ENCODE results near the gene KLRG1.

DNA sequence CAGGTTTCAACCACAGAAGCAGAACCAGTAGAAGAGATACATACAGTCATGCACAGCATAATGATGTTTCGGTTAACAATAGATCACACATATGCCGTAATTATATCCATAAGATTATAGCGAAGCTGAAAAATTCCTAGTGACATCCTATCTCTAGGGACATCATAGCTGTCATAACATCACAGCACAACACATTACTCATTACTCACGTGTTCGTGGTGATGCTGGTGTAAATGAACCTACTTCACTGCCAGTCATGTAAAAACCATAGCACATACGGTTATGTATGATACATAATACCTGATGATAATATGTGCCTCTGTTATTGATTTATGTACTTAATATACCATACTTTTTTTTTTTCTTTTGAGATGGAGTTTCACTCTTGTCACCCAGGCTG is 44.7 kb downstream of the KLRG1 start:
- TF ChIP-seq EZH2 (IDR thresholded peaks at IDR 0.05; ENCODE audit: borderline replicate concordance): no peak
- TF ChIP-seq, protein P1, sequence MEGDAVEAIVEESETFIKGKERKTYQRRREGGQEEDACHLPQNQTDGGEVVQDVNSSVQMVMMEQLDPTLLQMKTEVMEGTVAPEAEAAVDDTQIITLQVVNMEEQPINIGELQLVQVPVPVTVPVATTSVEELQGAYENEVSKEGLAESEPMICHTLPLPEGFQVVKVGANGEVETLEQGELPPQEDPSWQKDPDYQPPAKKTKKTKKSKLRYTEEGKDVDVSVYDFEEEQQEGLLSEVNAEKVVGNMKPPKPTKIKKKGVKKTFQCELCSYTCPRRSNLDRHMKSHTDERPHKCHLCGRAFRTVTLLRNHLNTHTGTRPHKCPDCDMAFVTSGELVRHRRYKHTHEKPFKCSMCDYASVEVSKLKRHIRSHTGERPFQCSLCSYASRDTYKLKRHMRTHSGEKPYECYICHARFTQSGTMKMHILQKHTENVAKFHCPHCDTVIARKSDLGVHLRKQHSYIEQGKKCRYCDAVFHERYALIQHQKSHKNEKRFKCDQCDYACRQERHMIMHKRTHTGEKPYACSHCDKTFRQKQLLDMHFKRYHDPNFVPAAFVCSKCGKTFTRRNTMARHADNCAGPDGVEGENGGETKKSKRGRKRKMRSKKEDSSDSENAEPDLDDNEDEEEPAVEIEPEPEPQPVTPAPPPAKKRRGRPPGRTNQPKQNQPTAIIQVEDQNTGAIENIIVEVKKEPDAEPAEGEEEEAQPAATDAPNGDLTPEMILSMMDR (IDR thresholded peaks at IDR 0.05; ENCODE audit: poor library complexity): no peak

Data from hepatocyte (in vitro differentiated cells).